Fibroblast of lung (primary cell): Measurements from ENCODE around the gene DISP3. TPM values are rescaled to one million over a fixed set of nuclear protein-coding genes. Genes with fewer than 3 reads are reported as not detected.

Experiments
- DNase-seq, 2 donors: peaks; one replicate each; pipeline versions ENCODE4 v3.0.0 to v3.0.0-alpha.2; 2010; ENCODE audit warnings: low read depth in 2 of 2
- H2AFZ ChIP-seq: 2 replicates; pipeline ENCODE4 v1.5.1; 2012; ENCODE audit warnings: low read length, control low read depth, inconsistent platforms
- H3K27ac ChIP-seq: 2 replicates; pipeline ENCODE4 v1.5.1; 2011; ENCODE audit warnings: low read length, control low read depth; ENCODE audit not compliant: insufficient read depth
- H3K27me3 ChIP-seq: 2 replicates; pipeline ENCODE4 v1.5.1; 2011; ENCODE audit warnings: mild to moderate bottlenecking, low read length; ENCODE audit not compliant: control insufficient read depth, insufficient read depth
- H3K36me3 ChIP-seq: 2 replicates; pipeline ENCODE4 v1.5.1; 2011; ENCODE audit warnings: low read length; ENCODE audit not compliant: control insufficient read depth, insufficient read depth
- H3K4me1 ChIP-seq: 2 replicates; pipeline ENCODE4 v1.5.1; 2011; ENCODE audit warnings: low read length; ENCODE audit not compliant: control insufficient read depth, insufficient read depth; ENCODE audit errors: extremely low read depth
- H3K4me2 ChIP-seq: 2 replicates; pipeline ENCODE4 v1.5.1; 2011; ENCODE audit warnings: low read length, control low read depth; ENCODE audit not compliant: insufficient read depth; ENCODE audit errors: extremely low read depth
- H3K4me3 ChIP-seq, 4 experiments: fragments of 200-600 bp in 1 of 4; sonication (generic) in 1 of 4; replicated peaks in 1 of 4; 2 replicates each; pipeline ENCODE4 v1.5.1; 2011 to 2016; ENCODE audit warnings: low read length in 4 of 4, low read depth in 3 of 4, mild to moderate bottlenecking in 3 of 4, control low read depth in 2 of 4, inconsistent platforms in 1 of 4, mixed read lengths in 1 of 4; ENCODE audit not compliant: insufficient read depth in 1 of 4; ENCODE audit errors: control extremely low read depth in 1 of 4
- H3K79me2 ChIP-seq: 2 replicates; pipeline ENCODE4 v1.5.1; 2012; ENCODE audit warnings: mild to moderate bottlenecking, low read length, inconsistent platforms; ENCODE audit not compliant: control insufficient read depth, insufficient read depth
- H3K9ac ChIP-seq: 2 replicates; pipeline ENCODE4 v1.5.1; 2011; ENCODE audit warnings: mild to moderate bottlenecking, low read length, control low read depth; ENCODE audit not compliant: insufficient read depth
- H3K9me3 ChIP-seq: 2 replicates; pipeline ENCODE4 v1.5.1; 2012; ENCODE audit warnings: low read depth, low read length; ENCODE audit not compliant: control insufficient read depth, insufficient read depth
- H4K20me1 ChIP-seq: 2 replicates; pipeline ENCODE4 v1.5.1; 2011; ENCODE audit warnings: low read length; ENCODE audit not compliant: control insufficient read depth, insufficient read depth; ENCODE audit errors: extremely low read depth
- CTCF ChIP-seq, 2 donors: IDR thresholded peaks in 1 of 2; conservative IDR thresholded peaks in 1 of 2; 1 replicate in 1 of 2; 2 replicates in 1 of 2; pipeline ENCODE4 v1.5.1; 2011 to 2012; ENCODE audit warnings: low read length in 2 of 2, control low read depth in 1 of 2, inconsistent platforms in 1 of 2, low read depth in 1 of 2, mild to moderate bottlenecking in 1 of 2
- EZH2 ChIP-seq: IDR thresholded peaks from 2 replicates; pipeline ENCODE4 v1.5.1; 2012; ENCODE audit warnings: low read length, control low read depth, mild to moderate bottlenecking; ENCODE audit errors: missing control alignments
- polyA plus RNA-seq, 2 donors: library from polyadenylated mRNA; depleted of rRNA in 1 of 2; stranded (reverse) in 1 of 2; unstranded in 1 of 2; fragments of >200 nt; gene quantifications; 2 replicates each; pipeline ENCODE4 v1.2.1, GENCODE V29; 2011 to 2012; ENCODE audit warnings: missing spikeins in 1 of 2
- total RNA-seq: library from RNA; depleted of rRNA; stranded (reverse); fragments of >200 nt; gene quantifications from 2 replicates; pipeline ENCODE4 v1.2.1, GENCODE V29; 2014

Gene DISP3
- total and polyA plus RNA-seq, 2 donors (not counting 1 experiment from before 2014, with no cell fraction given): 0.02 TPM; not detected in 1

- H3K9ac ChIP-seq: no peak overlapping the region
- H3K9me3 ChIP-seq: no peaks in the 10 kb centered on the region
- no peaks in the 10 kb centered on the region for H3K36me3 ChIP-seq
- no peaks in the 10 kb centered on the region for H4K20me1 ChIP-seq
- no peaks in the 10 kb centered on the region for H3K4me1 ChIP-seq
- H3K4me3 ChIP-seq: no peak overlapping the region
- H3K79me2 ChIP-seq: no peaks in the 10 kb centered on the region
- no peak overlapping the region for H3K4me2 ChIP-seq
- TF ChIP-seq CTCF (conservative IDR thresholded peaks at IDR 0.05 in 1 of 2, IDR thresholded peaks at IDR 0.05 in 1 of 2; ENCODE audit: low read depth in 1 of 2, low read length in 2 of 2): no peak
- TF ChIP-seq EZH2: no peak
- no peaks in the 10 kb centered on the region for H3K27me3 ChIP-seq
- DNase-seq: no peak
- H2AFZ ChIP-seq: no peak overlapping the region
- H3K27ac ChIP-seq: no peak overlapping the region
Measured at GRCh38 chr1:11456965-11457364, 22.0 kb upstream of the DISP3 start.

DNA sequence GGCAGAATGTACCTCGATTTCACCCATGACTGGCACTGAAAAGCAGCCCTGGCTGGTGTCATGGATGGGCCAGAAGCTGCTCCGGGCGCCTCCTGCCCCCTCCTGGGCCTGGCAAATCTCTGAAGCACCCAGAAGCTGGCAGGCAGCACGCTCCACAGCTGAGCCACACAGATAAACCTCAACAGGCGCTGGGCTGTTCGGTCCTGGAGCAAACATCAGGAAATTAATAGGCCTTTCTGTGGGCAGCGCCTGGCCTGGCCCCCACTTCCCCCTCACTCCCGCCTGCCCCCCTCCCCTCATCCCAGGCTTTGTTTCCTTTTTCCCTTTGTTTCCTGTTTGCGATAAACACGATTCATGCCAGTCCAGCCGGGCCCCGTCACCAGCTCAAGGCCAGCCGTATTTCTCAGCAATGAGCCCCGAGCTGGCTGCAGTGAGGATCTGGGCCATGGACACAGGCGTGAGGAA is 20.1 kb upstream of the DISP3 start:
- no peak for TF ChIP-seq CTCF (conservative IDR thresholded peaks at IDR 0.05 in 1 of 2, IDR thresholded peaks at IDR 0.05 in 1 of 2; ENCODE audit: low read depth in 1 of 2, low read length in 2 of 2)
- no peak for TF ChIP-seq EZH2
- H3K27ac ChIP-seq: no peak overlapping the region
- no peak for DNase-seq
- no peak overlapping the region for H3K4me2 ChIP-seq
- no peaks in the 10 kb centered on the region for H4K20me1 ChIP-seq
- no peaks in the 10 kb centered on the region for H3K4me1 ChIP-seq
- H3K4me3 ChIP-seq: no peak overlapping the region
- H3K9me3 ChIP-seq: no peaks in the 10 kb centered on the region
- no peaks in the 10 kb centered on the region for H3K27me3 ChIP-seq
- no peaks in the 10 kb centered on the region for H3K79me2 ChIP-seq
- H3K9ac ChIP-seq: no peak overlapping the region
- no peaks in the 10 kb centered on the region for H3K36me3 ChIP-seq
- no peak overlapping the region for H2AFZ ChIP-seq

GRCh38 chr1:11461531-11462137 is 17.3 kb upstream of the DISP3 start:
- H3K79me2 ChIP-seq: no peaks in the 10 kb centered on the region
- no peaks in the 10 kb centered on the region for H3K36me3 ChIP-seq
- TF ChIP-seq EZH2: no peak
- no peak for TF ChIP-seq CTCF (conservative IDR thresholded peaks at IDR 0.05 in 1 of 2, IDR thresholded peaks at IDR 0.05 in 1 of 2; ENCODE audit: low read depth in 1 of 2, low read length in 2 of 2)
- no peak overlapping the region for H3K4me2 ChIP-seq
- no peak overlapping the region for H2AFZ ChIP-seq
- H3K4me1 ChIP-seq: no peaks in the 10 kb centered on the region
- H3K4me3 ChIP-seq: no peak overlapping the region
- H3K9ac ChIP-seq: no peak overlapping the region
- no peaks in the 10 kb centered on the region for H4K20me1 ChIP-seq
- no peaks in the 10 kb centered on the region for H3K9me3 ChIP-seq
- H3K27me3 ChIP-seq: no peaks in the 10 kb centered on the region
- no peak overlapping the region for H3K27ac ChIP-seq
- DNase-seq: no peak
